ENCODE results near the gene NME3. TPM values are rescaled to one million over a fixed set of nuclear protein-coding genes. Genes with fewer than 3 reads are reported as not detected.
A peak's percentile ranks its signal among the peaks of the same experiment; 100 is the strongest.

Gene NME3
- total and polyA plus RNA-seq, 2 of the 13 experiments (the other 11 are each of a cell fraction or from before 2014, with no cell fraction given), result 10.4 to 15.9 TPM

DNA sequence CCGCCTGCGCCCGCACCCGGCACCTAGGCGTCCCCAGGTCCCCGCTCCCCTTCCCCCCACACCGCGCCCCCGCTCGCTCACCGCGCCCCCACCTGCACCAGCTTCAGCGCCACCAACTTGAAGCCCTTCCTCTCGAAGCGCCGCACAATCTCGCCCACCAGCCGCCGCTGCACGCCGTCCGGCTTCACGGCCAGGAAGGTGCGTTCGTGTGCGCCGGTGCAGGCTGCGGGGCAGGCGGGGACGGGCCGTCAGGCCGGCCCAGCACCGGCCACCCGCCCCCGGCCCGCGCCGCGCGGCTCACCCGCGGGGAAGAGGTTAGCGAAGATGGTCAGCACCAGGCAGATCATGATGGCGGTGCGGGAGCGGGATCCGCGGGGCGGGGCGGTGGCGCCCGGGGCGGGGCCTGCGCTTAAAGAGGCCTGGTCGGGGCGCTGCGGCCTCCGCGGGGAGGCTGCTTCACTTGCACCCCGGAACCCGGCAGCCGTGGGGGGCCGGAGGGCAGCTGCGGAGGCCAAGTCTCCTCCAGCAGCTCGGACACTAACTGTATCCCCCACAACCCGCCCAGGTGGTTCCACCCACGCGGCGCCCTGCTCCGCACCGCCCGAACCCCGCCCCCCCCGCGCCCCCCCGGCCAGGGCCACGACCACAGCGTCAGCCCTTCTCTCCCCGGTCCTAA lies at the start of gene NME3 (continued):
- TF ChIP-seq ZNF33A (CRISPR knock-in tag; IDR thresholded peaks at IDR 0.05; ENCODE audit: borderline replicate concordance) (no peak), GLI4 (CRISPR knock-in tag; IDR thresholded peaks at IDR 0.05; ENCODE audit: borderline replicate concordance) (no peak), GABPA (IDR thresholded peaks at IDR 0.05; ENCODE audit: low read depth, low read length) (no peak), GABPA (CRISPR knock-in tag; IDR thresholded peaks at IDR 0.05; ENCODE audit: low read depth) (no peak), ZFY (CRISPR knock-in tag; IDR thresholded peaks at IDR 0.05) (peak; percentile 31; the same call in 1 of the 2 replicates), EZH2 (conservative IDR thresholded peaks at IDR 0.05; ENCODE audit: low read depth, low read length) (no peak), U2AF1 (optimal IDR thresholded peaks at IDR 0.05; ENCODE audit: low read depth, low read length) (no peak), MAZ (IDR thresholded peaks at IDR 0.05; ENCODE audit: borderline replicate concordance, low read depth, low read length) (no peak), MAZ (CRISPR knock-in tag; IDR thresholded peaks at IDR 0.05; ENCODE audit: low read depth) (peak; percentile 77), ZFYVE20 (CRISPR knock-in tag; IDR thresholded peaks at IDR 0.05; ENCODE audit: borderline replicate concordance, low read depth) (no peak), ZNF607 (CRISPR knock-in tag; IDR thresholded peaks at IDR 0.05; ENCODE audit: borderline replicate concordance) (no peak), TCF12 (IDR thresholded peaks at IDR 0.05) (no peak), TCF12 (CRISPR knock-in tag; IDR thresholded peaks at IDR 0.05) (no peak), MEF2D (CRISPR knock-in tag; IDR thresholded peaks at IDR 0.05) (no peak), PHF8 (CRISPR knock-in tag; IDR thresholded peaks at IDR 0.05) (0 out of 2 replicates have a peak, but pooled peaks have one; percentile 13), RBFOX2 (IDR thresholded peaks at IDR 0.05; ENCODE audit: low read depth, low read length) (peak; percentile 60), ZNF563 (CRISPR knock-in tag; IDR thresholded peaks at IDR 0.05) (no peak)
- TF ChIP-seq, protein P1, sequence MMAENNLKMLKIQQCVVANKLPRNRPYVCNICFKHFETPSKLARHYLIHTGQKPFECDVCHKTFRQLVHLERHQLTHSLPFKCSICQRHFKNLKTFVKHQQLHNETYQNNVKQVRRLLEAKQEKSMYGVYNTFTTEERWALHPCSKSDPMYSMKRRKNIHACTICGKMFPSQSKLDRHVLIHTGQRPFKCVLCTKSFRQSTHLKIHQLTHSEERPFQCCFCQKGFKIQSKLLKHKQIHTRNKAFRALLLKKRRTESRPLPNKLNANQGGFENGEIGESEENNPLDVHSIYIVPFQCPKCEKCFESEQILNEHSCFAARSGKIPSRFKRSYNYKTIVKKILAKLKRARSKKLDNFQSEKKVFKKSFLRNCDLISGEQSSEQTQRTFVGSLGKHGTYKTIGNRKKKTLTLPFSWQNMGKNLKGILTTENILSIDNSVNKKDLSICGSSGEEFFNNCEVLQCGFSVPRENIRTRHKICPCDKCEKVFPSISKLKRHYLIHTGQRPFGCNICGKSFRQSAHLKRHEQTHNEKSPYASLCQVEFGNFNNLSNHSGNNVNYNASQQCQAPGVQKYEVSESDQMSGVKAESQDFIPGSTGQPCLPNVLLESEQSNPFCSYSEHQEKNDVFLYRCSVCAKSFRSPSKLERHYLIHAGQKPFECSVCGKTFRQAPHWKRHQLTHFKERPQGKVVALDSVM (CRISPR knock-in tag; IDR thresholded peaks at IDR 0.05), result peak; percentile 68; the same call in 1 of the 2 replicates
- TF ChIP-seq, protein P2, sequence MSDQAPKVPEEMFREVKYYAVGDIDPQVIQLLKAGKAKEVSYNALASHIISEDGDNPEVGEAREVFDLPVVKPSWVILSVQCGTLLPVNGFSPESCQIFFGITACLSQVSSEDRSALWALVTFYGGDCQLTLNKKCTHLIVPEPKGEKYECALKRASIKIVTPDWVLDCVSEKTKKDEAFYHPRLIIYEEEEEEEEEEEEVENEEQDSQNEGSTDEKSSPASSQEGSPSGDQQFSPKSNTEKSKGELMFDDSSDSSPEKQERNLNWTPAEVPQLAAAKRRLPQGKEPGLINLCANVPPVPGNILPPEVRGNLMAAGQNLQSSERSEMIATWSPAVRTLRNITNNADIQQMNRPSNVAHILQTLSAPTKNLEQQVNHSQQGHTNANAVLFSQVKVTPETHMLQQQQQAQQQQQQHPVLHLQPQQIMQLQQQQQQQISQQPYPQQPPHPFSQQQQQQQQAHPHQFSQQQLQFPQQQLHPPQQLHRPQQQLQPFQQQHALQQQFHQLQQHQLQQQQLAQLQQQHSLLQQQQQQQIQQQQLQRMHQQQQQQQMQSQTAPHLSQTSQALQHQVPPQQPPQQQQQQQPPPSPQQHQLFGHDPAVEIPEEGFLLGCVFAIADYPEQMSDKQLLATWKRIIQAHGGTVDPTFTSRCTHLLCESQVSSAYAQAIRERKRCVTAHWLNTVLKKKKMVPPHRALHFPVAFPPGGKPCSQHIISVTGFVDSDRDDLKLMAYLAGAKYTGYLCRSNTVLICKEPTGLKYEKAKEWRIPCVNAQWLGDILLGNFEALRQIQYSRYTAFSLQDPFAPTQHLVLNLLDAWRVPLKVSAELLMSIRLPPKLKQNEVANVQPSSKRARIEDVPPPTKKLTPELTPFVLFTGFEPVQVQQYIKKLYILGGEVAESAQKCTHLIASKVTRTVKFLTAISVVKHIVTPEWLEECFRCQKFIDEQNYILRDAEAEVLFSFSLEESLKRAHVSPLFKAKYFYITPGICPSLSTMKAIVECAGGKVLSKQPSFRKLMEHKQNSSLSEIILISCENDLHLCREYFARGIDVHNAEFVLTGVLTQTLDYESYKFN (CRISPR knock-in tag; conservative IDR thresholded peaks at IDR 0.05), result no peak
- TF ChIP-seq, protein P3, sequence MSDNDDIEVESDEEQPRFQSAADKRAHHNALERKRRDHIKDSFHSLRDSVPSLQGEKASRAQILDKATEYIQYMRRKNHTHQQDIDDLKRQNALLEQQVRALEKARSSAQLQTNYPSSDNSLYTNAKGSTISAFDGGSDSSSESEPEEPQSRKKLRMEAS (IDR thresholded peaks at IDR 0.05), result peak; percentile 19; the same call in 1 of the 2 replicates

Measured in HepG2 (cell line).